HCT116 (cell line): Measurements from ENCODE around the gene CATSPERZ.

Source experiments
- EZH2 ChIP-seq: fragments of 200-600 bp; sonication (generic); IDR thresholded peaks from 2 replicates; pipeline ENCODE4 v1.6.1; 2017; ENCODE audit warnings: antibody characterized with exemption, mixed run types
- EZH2phosphoT487 ChIP-seq: fragments of 200-600 bp; IDR thresholded peaks from 2 replicates; pipeline ENCODE4 v1.6.1; 2018; ENCODE audit warnings: antibody characterized with exemption, borderline replicate concordance
- JUND ChIP-seq: IDR thresholded peaks from 2 replicates; pipeline ENCODE4 v1.6.1; 2012
- POLR2A ChIP-seq: IDR thresholded peaks from 2 replicates; pipeline ENCODE4 v1.7.0; 2011; ENCODE audit warnings: borderline replicate concordance; ENCODE audit not compliant: insufficient read depth, insufficient read length; ENCODE audit errors: extremely low read depth
- POLR2AphosphoS5 ChIP-seq: IDR thresholded peaks from 2 replicates; pipeline ENCODE4 v1.6.1; 2011; ENCODE audit warnings: mild to moderate bottlenecking, low read depth, low read length, moderate library complexity
- SRF ChIP-seq: IDR thresholded peaks from 2 replicates; pipeline ENCODE4 v1.6.1; 2012; ENCODE audit warnings: low read depth
- TCF7L2 ChIP-seq: IDR thresholded peaks from 2 replicates; pipeline ENCODE4 v1.7.0; 2011; ENCODE audit warnings: borderline replicate concordance, inconsistent platforms; ENCODE audit not compliant: insufficient read depth, insufficient read length; ENCODE audit errors: extremely low read depth
- YY1 ChIP-seq: IDR thresholded peaks from 2 replicates; pipeline ENCODE4 v1.6.1; 2011; ENCODE audit warnings: low read length, low read depth, moderate library complexity, mild to moderate bottlenecking; ENCODE audit not compliant: insufficient replicate concordance; ENCODE audit errors: extremely low read depth
- TF ChIP-seq, protein P1 (sequence below), 3 experiments: fragments of 200-600 bp in 1 of 3; sonication (generic) in 1 of 3; IDR thresholded peaks in 2 of 3; conservative IDR thresholded peaks in 1 of 3; 2 replicates each; pipeline ENCODE4 v1.5.1; 2012 to 2017; ENCODE audit warnings: low read depth in 2 of 3, low read length in 2 of 3, antibody characterized with exemption in 1 of 3, borderline replicate concordance in 1 of 3, control low read depth in 1 of 3, mild to moderate bottlenecking in 1 of 3, mixed read lengths in 1 of 3, mixed run types in 1 of 3, moderate library complexity in 1 of 3; ENCODE audit not compliant: insufficient read depth in 1 of 3
- TF ChIP-seq, protein P2 (sequence below): IDR thresholded peaks from 2 replicates; pipeline ENCODE4 v1.6.1; 2012
- TF ChIP-seq, protein P3 (sequence below): IDR thresholded peaks from 2 replicates; pipeline ENCODE4 v1.6.1; 2012; ENCODE audit warnings: low read depth
- TF ChIP-seq, protein P4 (sequence below): IDR thresholded peaks from 2 replicates; pipeline ENCODE4 v1.6.1; 2012

DNA sequence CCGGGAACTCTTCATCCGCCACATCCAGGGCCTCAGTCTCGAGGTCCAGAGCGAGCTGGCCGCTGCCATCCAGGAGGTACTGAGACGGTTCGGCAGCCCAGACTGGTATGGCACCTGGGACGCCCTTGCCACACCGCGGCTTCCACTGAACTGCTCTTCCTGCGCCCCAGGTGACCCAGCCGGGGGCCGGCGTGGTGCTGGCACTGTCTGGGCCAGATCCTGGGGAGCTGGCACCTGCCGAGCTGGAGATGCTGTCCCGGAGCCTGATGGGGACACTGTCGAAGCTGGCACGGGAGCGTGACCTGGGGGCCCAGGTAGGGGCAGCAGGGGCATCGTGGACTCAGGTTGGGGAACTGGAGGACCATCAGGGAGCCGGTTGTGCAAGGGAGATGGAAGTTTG, 41.3 kb downstream of the CATSPERZ start:
- TF ChIP-seq JUND (no peak), EZH2phosphoT487 (no peak), EZH2 (no peak), POLR2A (no peak), TCF7L2 (no peak), YY1 (no peak), POLR2AphosphoS5 (no peak), SRF (no peak)
- TF ChIP-seq, protein P1, sequence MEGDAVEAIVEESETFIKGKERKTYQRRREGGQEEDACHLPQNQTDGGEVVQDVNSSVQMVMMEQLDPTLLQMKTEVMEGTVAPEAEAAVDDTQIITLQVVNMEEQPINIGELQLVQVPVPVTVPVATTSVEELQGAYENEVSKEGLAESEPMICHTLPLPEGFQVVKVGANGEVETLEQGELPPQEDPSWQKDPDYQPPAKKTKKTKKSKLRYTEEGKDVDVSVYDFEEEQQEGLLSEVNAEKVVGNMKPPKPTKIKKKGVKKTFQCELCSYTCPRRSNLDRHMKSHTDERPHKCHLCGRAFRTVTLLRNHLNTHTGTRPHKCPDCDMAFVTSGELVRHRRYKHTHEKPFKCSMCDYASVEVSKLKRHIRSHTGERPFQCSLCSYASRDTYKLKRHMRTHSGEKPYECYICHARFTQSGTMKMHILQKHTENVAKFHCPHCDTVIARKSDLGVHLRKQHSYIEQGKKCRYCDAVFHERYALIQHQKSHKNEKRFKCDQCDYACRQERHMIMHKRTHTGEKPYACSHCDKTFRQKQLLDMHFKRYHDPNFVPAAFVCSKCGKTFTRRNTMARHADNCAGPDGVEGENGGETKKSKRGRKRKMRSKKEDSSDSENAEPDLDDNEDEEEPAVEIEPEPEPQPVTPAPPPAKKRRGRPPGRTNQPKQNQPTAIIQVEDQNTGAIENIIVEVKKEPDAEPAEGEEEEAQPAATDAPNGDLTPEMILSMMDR (IDR thresholded peaks at IDR 0.05 in 2 of 3, conservative IDR thresholded peaks at IDR 0.05 in 1 of 3; ENCODE audit: borderline replicate concordance in 1 of 3, insufficient read depth in 1 of 3, low read depth in 2 of 3, low read length in 2 of 3) = no peak
- TF ChIP-seq, protein P2, sequence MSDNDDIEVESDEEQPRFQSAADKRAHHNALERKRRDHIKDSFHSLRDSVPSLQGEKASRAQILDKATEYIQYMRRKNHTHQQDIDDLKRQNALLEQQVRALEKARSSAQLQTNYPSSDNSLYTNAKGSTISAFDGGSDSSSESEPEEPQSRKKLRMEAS = no peak
- TF ChIP-seq, protein P3, sequence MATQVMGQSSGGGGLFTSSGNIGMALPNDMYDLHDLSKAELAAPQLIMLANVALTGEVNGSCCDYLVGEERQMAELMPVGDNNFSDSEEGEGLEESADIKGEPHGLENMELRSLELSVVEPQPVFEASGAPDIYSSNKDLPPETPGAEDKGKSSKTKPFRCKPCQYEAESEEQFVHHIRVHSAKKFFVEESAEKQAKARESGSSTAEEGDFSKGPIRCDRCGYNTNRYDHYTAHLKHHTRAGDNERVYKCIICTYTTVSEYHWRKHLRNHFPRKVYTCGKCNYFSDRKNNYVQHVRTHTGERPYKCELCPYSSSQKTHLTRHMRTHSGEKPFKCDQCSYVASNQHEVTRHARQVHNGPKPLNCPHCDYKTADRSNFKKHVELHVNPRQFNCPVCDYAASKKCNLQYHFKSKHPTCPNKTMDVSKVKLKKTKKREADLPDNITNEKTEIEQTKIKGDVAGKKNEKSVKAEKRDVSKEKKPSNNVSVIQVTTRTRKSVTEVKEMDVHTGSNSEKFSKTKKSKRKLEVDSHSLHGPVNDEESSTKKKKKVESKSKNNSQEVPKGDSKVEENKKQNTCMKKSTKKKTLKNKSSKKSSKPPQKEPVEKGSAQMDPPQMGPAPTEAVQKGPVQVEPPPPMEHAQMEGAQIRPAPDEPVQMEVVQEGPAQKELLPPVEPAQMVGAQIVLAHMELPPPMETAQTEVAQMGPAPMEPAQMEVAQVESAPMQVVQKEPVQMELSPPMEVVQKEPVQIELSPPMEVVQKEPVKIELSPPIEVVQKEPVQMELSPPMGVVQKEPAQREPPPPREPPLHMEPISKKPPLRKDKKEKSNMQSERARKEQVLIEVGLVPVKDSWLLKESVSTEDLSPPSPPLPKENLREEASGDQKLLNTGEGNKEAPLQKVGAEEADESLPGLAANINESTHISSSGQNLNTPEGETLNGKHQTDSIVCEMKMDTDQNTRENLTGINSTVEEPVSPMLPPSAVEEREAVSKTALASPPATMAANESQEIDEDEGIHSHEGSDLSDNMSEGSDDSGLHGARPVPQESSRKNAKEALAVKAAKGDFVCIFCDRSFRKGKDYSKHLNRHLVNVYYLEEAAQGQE = no peak
- TF ChIP-seq, protein P4, sequence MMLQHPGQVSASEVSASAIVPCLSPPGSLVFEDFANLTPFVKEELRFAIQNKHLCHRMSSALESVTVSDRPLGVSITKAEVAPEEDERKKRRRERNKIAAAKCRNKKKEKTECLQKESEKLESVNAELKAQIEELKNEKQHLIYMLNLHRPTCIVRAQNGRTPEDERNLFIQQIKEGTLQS = no peak
